Neural cell (in vitro differentiated cells): Measurements from ENCODE around the gene ASPHD1. TPM values are rescaled to one million over a fixed set of nuclear protein-coding genes. Genes with fewer than 3 reads are reported as not detected.

Experiments used
- H2AFZ ChIP-seq: fragments of 200-600, 300-800 bp; sonication (generic), shearing (Covaris generic); 2 replicates; pipeline ENCODE4 v1.6.0; 2014; ENCODE audit warnings: low read depth, mild to moderate bottlenecking, antibody characterized with exemption, low read length, moderate library complexity
- H3F3A ChIP-seq: fragments of 200-600 bp; shearing (Covaris generic); 2 replicates; pipeline ENCODE4 v1.6.1; 2016; ENCODE audit warnings: mild to moderate bottlenecking, moderate library complexity, mixed read lengths, antibody characterized with exemption, low read length; ENCODE audit not compliant: insufficient read depth, poor library complexity, severe bottlenecking
- H3K27ac ChIP-seq: fragments of 200-600, 300-800 bp; sonication (generic), shearing (Covaris generic); 2 replicates; pipeline ENCODE4 v1.5.1; 2014; ENCODE audit warnings: mild to moderate bottlenecking, low read length, moderate library complexity
- H3K27me3 ChIP-seq: fragments of 300-800, 200-600 bp; sonication (generic), shearing (Covaris generic); 2 replicates; pipeline ENCODE4 v1.6.0; 2014; ENCODE audit warnings: mild to moderate bottlenecking, low read depth, low read length, moderate library complexity; ENCODE audit not compliant: insufficient read depth
- H3K36me3 ChIP-seq: fragments of 300-800, 200-600 bp; sonication (generic), shearing (Covaris generic); 2 replicates; pipeline ENCODE4 v1.5.1; 2014; ENCODE audit warnings: mild to moderate bottlenecking, antibody characterized with exemption, low read length, moderate library complexity; ENCODE audit not compliant: insufficient read depth
- H3K4me2 ChIP-seq: fragments of 300-800, 200-600 bp; sonication (generic), shearing (Covaris generic); 2 replicates; pipeline ENCODE4 v1.6.0; 2014; ENCODE audit warnings: mild to moderate bottlenecking, low read length
- H3K4me3 ChIP-seq: fragments of 300-800, 200-600 bp; sonication (generic), shearing (Covaris generic); 2 replicates; pipeline ENCODE4 v1.5.1; 2014; ENCODE audit warnings: mild to moderate bottlenecking, low read length, moderate library complexity
- H3K79me2 ChIP-seq: fragments of 200-600 bp; shearing (Covaris generic); replicated peaks from 2 replicates; pipeline ENCODE4 v1.6.0; 2014; ENCODE audit warnings: mild to moderate bottlenecking, low read length, moderate library complexity; ENCODE audit not compliant: insufficient read depth
- H3K9ac ChIP-seq: fragments of 300-800, 200-600 bp; sonication (generic), shearing (Covaris generic); 2 replicates; pipeline ENCODE4 v1.6.1; 2016; ENCODE audit warnings: mild to moderate bottlenecking, low read length, mixed read lengths
- H3K9me2 ChIP-seq: fragments of 200-600 bp; shearing (Covaris generic); 2 replicates; pipeline ENCODE4 v1.6.1; 2016; ENCODE audit warnings: mild to moderate bottlenecking, low read length, mixed read lengths; ENCODE audit not compliant: insufficient read depth
- H3K9me3 ChIP-seq: fragments of 200-600, 300-800 bp; sonication (generic), shearing (Covaris generic); 2 replicates; pipeline ENCODE4 v1.6.1; 2016; ENCODE audit warnings: mild to moderate bottlenecking, mixed run types, low read length, moderate library complexity, mixed read lengths
- H4K20me1 ChIP-seq: fragments of 200-600 bp; shearing (Covaris generic); 2 replicates; pipeline ENCODE4 v1.6.1; 2016; ENCODE audit warnings: mild to moderate bottlenecking, mixed run types; ENCODE audit not compliant: insufficient read depth
- CTCF ChIP-seq: fragments of 450-650 bp; IDR thresholded peaks from 2 replicates; pipeline ENCODE4 v1.5.1; 2014; ENCODE audit warnings: antibody characterized with exemption, mild to moderate bottlenecking, moderate library complexity; ENCODE audit not compliant: poor library complexity, severe bottlenecking
- EP300 ChIP-seq: fragments of 450-650 bp; conservative IDR thresholded peaks from 2 replicates; pipeline ENCODE4 v1.6.1; 2014; ENCODE audit warnings: antibody characterized with exemption, mild to moderate bottlenecking, moderate library complexity; ENCODE audit not compliant: poor library complexity, severe bottlenecking
- EZH2 ChIP-seq: fragments of 200-600, 300-800 bp; shearing (Covaris generic), sonication (generic); IDR thresholded peaks from 2 replicates; pipeline ENCODE4 v1.6.1; 2014; ENCODE audit warnings: antibody characterized with exemption, low read length, borderline replicate concordance, mild to moderate bottlenecking; ENCODE audit not compliant: insufficient read depth, poor library complexity, severe bottlenecking
- MXI1 ChIP-seq: fragments of 450-650 bp; conservative IDR thresholded peaks from 2 replicates; pipeline ENCODE4 v1.6.1; 2014; ENCODE audit warnings: antibody characterized with exemption, mild to moderate bottlenecking; ENCODE audit not compliant: poor library complexity, severe bottlenecking
- POLR2AphosphoS5 ChIP-seq: IDR thresholded peaks from 2 replicates; pipeline ENCODE4 v1.6.1; 2012
- RAD21 ChIP-seq: fragments of 450-650 bp; conservative IDR thresholded peaks from 2 replicates; pipeline ENCODE4 v1.6.1; 2014; ENCODE audit warnings: antibody characterized with exemption, mild to moderate bottlenecking, moderate library complexity
- REST ChIP-seq: IDR thresholded peaks from 2 replicates; pipeline ENCODE4 v1.6.1; 2012; ENCODE audit warnings: borderline replicate concordance
- SMC3 ChIP-seq: fragments of 450-650 bp; conservative IDR thresholded peaks from 2 replicates; pipeline ENCODE4 v1.6.1; 2014; ENCODE audit warnings: antibody characterized with exemption, mild to moderate bottlenecking, moderate library complexity; ENCODE audit not compliant: poor library complexity
- TAF1 ChIP-seq: IDR thresholded peaks from 2 replicates; pipeline ENCODE4 v1.6.1; 2012; ENCODE audit warnings: low read depth
- polyA plus RNA-seq: library from polyadenylated mRNA; depleted of rRNA; stranded (reverse); fragments of >200 nt; gene quantifications from 2 replicates; pipeline ENCODE4 v1.2.3, GENCODE V29; 2014

Gene ASPHD1
- polyA plus RNA-seq, 1 donor from 2014 or later, result 38.9 TPM

GRCh38 chr16:29943846-29944799 lies 43.8 kb downstream of the ASPHD1 start:
- TF ChIP-seq EP300, result no peak
- TF ChIP-seq SMC3, result no peak
- TF ChIP-seq REST, result no peak
- no peak for TF ChIP-seq EZH2
- TF ChIP-seq TAF1, result no peak
- TF ChIP-seq RAD21, result no peak
- no peak for TF ChIP-seq CTCF
- no peak for TF ChIP-seq POLR2AphosphoS5
- no peak for TF ChIP-seq MXI1
- H3K27me3 ChIP-seq, result no peaks in the 10 kb centered on the region
- H3K79me2 ChIP-seq, result no peaks in the 10 kb centered on the region
- H2AFZ ChIP-seq, result no peak overlapping the region
- no peaks in the 10 kb centered on the region for H4K20me1 ChIP-seq
- H3K27ac ChIP-seq, result no peak overlapping the region
- no peaks in the 10 kb centered on the region for H3K9me3 ChIP-seq
- H3K4me3 ChIP-seq, result no peak overlapping the region
- H3K9ac ChIP-seq, result no peak overlapping the region
- no peaks in the 10 kb centered on the region for H3K36me3 ChIP-seq
- no peaks in the 10 kb centered on the region for H3F3A ChIP-seq
- no peaks in the 10 kb centered on the region for H3K9me2 ChIP-seq
- H3K4me2 ChIP-seq, result no peak overlapping the region

GRCh38 chr16:29947897-29948296 lies 47.6 kb downstream of the ASPHD1 start:
- H3K4me3 ChIP-seq, result no peak overlapping the region
- no peak for TF ChIP-seq REST
- TF ChIP-seq EZH2, result no peak
- TF ChIP-seq POLR2AphosphoS5, result no peak
- TF ChIP-seq CTCF, result no peak
- TF ChIP-seq SMC3, result no peak
- TF ChIP-seq MXI1, result no peak
- no peak for TF ChIP-seq TAF1
- no peak for TF ChIP-seq EP300
- no peak for TF ChIP-seq RAD21
- H3K79me2 ChIP-seq, result no peaks in the 10 kb centered on the region
- H3F3A ChIP-seq, result no peaks in the 10 kb centered on the region
- no peak overlapping the region for H3K4me2 ChIP-seq
- H4K20me1 ChIP-seq, result no peaks in the 10 kb centered on the region
- no peak overlapping the region for H3K9ac ChIP-seq
- H3K9me3 ChIP-seq, result no peaks in the 10 kb centered on the region
- H3K27me3 ChIP-seq, result no peaks in the 10 kb centered on the region
- H2AFZ ChIP-seq, result no peak overlapping the region
- no peaks in the 10 kb centered on the region for H3K36me3 ChIP-seq
- no peaks in the 10 kb centered on the region for H3K9me2 ChIP-seq
- no peak overlapping the region for H3K27ac ChIP-seq
